ENCODE data around the gene GOLGA8M.
"Not testable (repeated sequence)": the region's sequence is repeated elsewhere in the genome, so short reads cannot be mapped to it uniquely, and the experiment has no call there.

- TF ChIP-seq ZFP30 (CRISPR knock-in tag; IDR thresholded peaks at IDR 0.05); ZC3H10 (CRISPR knock-in tag; IDR thresholded peaks at IDR 0.05); RARB (CRISPR knock-in tag; IDR thresholded peaks at IDR 0.05); OSR1 (CRISPR knock-in tag; IDR thresholded peaks at IDR 0.05); ZNF565 (CRISPR knock-in tag; conservative IDR thresholded peaks at IDR 0.05; ENCODE audit: low read depth): not testable (repeated sequence)
- TF ChIP-seq, protein P1, sequence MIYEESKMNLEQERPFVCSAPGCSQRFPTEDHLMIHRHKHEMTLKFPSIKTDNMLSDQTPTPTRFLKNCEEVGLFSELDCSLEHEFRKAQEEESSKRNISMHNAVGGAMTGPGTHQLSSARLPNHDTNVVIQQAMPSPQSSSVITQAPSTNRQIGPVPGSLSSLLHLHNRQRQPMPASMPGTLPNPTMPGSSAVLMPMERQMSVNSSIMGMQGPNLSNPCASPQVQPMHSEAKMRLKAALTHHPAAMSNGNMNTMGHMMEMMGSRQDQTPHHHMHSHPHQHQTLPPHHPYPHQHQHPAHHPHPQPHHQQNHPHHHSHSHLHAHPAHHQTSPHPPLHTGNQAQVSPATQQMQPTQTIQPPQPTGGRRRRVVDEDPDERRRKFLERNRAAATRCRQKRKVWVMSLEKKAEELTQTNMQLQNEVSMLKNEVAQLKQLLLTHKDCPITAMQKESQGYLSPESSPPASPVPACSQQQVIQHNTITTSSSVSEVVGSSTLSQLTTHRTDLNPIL (CRISPR knock-in tag; IDR thresholded peaks at IDR 0.05; ENCODE audit: low read depth), result not testable (repeated sequence)
- TF ChIP-seq, protein P2, sequence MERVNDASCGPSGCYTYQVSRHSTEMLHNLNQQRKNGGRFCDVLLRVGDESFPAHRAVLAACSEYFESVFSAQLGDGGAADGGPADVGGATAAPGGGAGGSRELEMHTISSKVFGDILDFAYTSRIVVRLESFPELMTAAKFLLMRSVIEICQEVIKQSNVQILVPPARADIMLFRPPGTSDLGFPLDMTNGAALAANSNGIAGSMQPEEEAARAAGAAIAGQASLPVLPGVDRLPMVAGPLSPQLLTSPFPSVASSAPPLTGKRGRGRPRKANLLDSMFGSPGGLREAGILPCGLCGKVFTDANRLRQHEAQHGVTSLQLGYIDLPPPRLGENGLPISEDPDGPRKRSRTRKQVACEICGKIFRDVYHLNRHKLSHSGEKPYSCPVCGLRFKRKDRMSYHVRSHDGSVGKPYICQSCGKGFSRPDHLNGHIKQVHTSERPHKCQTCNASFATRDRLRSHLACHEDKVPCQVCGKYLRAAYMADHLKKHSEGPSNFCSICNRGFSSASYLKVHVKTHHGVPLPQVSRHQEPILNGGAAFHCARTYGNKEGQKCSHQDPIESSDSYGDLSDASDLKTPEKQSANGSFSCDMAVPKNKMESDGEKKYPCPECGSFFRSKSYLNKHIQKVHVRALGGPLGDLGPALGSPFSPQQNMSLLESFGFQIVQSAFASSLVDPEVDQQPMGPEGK (CRISPR knock-in tag; IDR thresholded peaks at IDR 0.05; ENCODE audit: borderline replicate concordance), result not testable (repeated sequence)
Measured at GRCh38 chr15:28672122-28672521, 40.1 kb downstream of the GOLGA8M start.

Data from SK-N-SH treated with all-trans-retinoic acid at 6 μM for 48 hours (cell line).